ENCODE measurements around the gene USP33. TPM values are rescaled to one million over a fixed set of nuclear protein-coding genes. Genes with fewer than 3 reads are reported as not detected.
"Not testable (repeated sequence)": the region's sequence is repeated elsewhere in the genome, so short reads cannot be mapped to it uniquely, and the experiment has no call there.

USP33 gene
- total and polyA plus RNA-seq, 2 experiments from 2014 or later, result 54.2 to 77.6 TPM

DNA sequence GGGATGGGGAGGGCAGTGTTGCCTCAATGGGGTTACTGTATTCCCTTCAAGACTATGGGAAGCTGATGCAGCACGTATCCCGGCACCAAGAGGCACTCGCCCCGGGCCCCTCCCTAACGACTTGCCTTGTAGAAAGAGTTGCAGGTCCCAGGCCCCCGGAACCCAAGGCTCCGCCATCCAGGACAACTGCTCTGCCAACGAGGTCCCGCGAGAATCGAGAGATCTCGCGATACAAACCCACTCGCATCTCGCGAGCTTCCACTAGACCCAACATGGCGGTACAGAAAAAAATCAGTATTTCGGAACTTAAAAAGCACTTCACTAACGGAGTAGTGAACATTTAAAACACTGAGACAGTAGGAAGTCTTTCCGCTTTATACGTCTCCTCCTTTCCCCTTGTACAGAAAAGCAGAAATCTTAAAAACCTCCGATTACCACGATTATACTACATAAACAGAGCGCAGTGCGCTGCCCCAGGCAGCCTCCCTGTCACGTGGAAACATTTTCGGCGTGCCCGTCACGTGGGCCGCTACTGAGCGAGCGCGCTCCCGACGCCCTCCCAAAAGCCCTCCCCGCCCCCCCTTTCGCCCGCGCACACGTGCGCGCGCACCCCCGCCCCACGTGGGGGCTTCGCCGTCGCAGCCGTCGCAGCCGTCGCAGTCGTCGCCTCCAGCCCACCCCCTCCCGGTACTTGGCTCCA is 77.0 kb downstream of the USP33 start, which contains the start of gene ZZZ3:
Gene ZZZ3 (minus strand): TSS at position 199 of the 700 bp plus-strand sequence. CDS start 49,304 bp downstream, outside the sequence.
- H3F3A ChIP-seq (ENCODE audit: insufficient read depth), result peaks cover 47% of the 10 kb centered on the region
- H4K20me1 ChIP-seq (ENCODE audit: insufficient read depth), result peaks cover 10% of the 10 kb centered on the region; the same call in 1 of the 2 replicates
- no peaks in the 10 kb centered on the region for H3K27me3 ChIP-seq (replicated peaks; ENCODE audit: insufficient read depth)
- TF ChIP-seq EZH2phosphoT487 (IDR thresholded peaks at IDR 0.05; ENCODE audit: insufficient read depth, low read depth) (no peak), EZH2 (IDR thresholded peaks at IDR 0.05; ENCODE audit: insufficient read depth, poor library complexity, severe bottlenecking) (no peak)
- peak within 1 kb of the TSS; percentile 93 for H3K9ac ChIP-seq
- peak within 1 kb of the TSS; percentile 91 for H2AFZ ChIP-seq
- in situ Hi-C loops (cut with MboI), result loop anchor here (10.0 to 25.0 kb wide), 2 partner anchors 528 to 1520 kb away; no protein-coding TSS in a partner anchor
- H3K9me3 ChIP-seq (ENCODE audit: low read depth), result no peaks in the 10 kb centered on the region
- H3K9me2 ChIP-seq (ENCODE audit: insufficient read depth), result no peaks in the 10 kb centered on the region
- peak within 1 kb of the TSS; percentile 99 for H3K4me3 ChIP-seq
- H3K36me3 ChIP-seq (ENCODE audit: low read depth), result no peaks in the 10 kb centered on the region
- H3K27ac ChIP-seq, result peak within 1 kb of the TSS; percentile 96
- peak within 1 kb of the TSS; percentile 93 for H3K4me2 ChIP-seq (ENCODE audit: unreplicated experiment)
- peaks cover 48% of the 10 kb centered on the region for H3K79me2 ChIP-seq (ENCODE audit: insufficient read depth)
- peaks cover 48% of the 10 kb centered on the region for H3K4me1 ChIP-seq (ENCODE audit: insufficient read depth)
- DNase-seq, result peak; percentile 96
- 1% methylated on average over 33 to 41 of the region's 56 CpGs for WGBS, 2 experiments (ENCODE audit: low coverage in 1 of 2, low lambda C conversion rate in 2 of 2, missing lambda C conversion rate in 2 of 2)

DNA sequence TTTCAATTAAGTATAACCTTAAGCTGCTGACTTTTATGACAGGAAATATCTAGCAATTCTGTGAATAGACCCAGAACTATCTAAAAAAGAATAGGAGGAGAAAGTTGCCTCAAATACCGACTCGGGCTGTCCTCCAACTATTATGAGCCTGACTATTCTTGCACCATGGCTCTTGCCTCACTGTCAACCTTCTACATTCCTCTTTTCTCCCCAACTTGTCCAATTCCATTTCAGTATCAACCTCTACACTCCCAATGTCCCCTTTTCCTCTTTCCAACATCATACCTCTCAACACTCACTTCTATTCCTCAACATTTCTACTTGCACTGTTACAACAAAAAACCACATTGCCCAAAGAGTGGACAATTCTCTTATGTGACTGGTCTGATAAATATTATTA is 79.5 kb downstream of the USP33 start:
- peaks cover 54% of the 10 kb centered on the region for H3K4me1 ChIP-seq (ENCODE audit: insufficient read depth)
- H3K9me2 ChIP-seq (ENCODE audit: insufficient read depth), result no peaks in the 10 kb centered on the region
- H3K4me2 ChIP-seq (ENCODE audit: unreplicated experiment), result peak overlapping the region; percentile 93
- TF ChIP-seq EZH2 (IDR thresholded peaks at IDR 0.05; ENCODE audit: insufficient read depth, poor library complexity, severe bottlenecking), result no peak
- TF ChIP-seq EZH2phosphoT487 (IDR thresholded peaks at IDR 0.05; ENCODE audit: insufficient read depth, low read depth), result no peak
- peaks cover 36% of the 10 kb centered on the region for H3F3A ChIP-seq (ENCODE audit: insufficient read depth)
- peaks cover 72% of the 10 kb centered on the region for H3K79me2 ChIP-seq (ENCODE audit: insufficient read depth)
- no peak overlapping the region for H3K27ac ChIP-seq
- no peaks in the 10 kb centered on the region for H3K27me3 ChIP-seq (replicated peaks; ENCODE audit: insufficient read depth)
- in situ Hi-C loops (cut with MboI), result loop anchor here (10.0 to 25.0 kb wide), 2 partner anchors 525 to 1518 kb away; no protein-coding TSS in a partner anchor
- no peak overlapping the region for H3K9ac ChIP-seq
- H4K20me1 ChIP-seq (ENCODE audit: insufficient read depth), result peaks cover 10% of the 10 kb centered on the region; the same call in 1 of the 2 replicates
- no peaks in the 10 kb centered on the region for H3K9me3 ChIP-seq (ENCODE audit: low read depth)
- no peaks in the 10 kb centered on the region for H3K36me3 ChIP-seq (ENCODE audit: low read depth)
- peak overlapping the region; percentile 30; the same call in 1 of the 2 replicates for H3K4me3 ChIP-seq
- 54 to 64% methylated on average over 2 of the region's 2 CpGs for WGBS, 2 experiments (ENCODE audit: low coverage in 1 of 2, low lambda C conversion rate in 2 of 2, missing lambda C conversion rate in 2 of 2)
- DNase-seq, result no peak
- H2AFZ ChIP-seq, result no peak overlapping the region

DNA sequence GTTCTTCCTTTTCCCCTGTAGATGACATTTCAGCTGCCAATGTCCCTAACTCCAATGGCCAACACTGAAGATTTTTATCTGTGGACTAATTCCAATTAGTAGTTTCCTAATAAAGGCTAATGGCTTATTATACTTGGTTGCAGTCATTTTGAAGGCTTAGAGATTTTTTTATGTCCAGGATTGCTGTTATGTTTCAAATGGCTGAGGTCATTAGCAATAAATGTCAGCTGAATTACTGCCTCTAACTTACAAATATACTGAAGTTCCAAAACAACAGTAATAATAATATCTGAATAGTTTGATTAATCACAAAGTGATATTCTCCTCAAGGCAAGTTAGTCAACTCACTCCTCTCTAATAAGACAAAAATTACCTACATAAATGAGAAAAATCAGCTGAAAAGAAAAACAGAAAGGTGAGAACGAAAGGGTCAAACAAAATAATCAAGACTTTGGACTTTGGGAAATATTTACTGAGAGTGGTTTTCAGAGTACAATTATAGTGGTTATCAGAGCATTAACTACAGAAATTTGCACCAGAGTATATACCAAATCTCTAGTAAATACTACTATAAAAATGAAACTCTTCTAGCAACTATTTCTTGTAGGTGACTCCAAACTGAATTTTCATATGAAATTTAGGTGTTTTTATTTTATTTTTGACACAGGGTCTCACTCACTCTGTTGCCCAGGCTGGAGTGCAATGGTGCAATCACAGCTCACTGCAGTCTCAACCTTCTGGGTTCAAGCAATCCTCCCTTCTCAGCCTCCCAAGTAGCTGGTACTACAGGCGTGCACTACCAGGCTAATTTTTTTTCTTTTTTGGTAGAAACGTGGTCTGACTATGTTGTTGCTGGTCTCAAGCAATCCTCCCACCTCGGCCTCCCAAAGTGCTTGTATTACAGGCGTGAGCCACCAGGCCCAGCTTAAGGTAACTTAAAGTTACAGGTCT is 80.7 kb downstream of the USP33 start:
- H3K9me2 ChIP-seq (ENCODE audit: insufficient read depth), result no peaks in the 10 kb centered on the region
- H3K9ac ChIP-seq, result no peak overlapping the region
- H3K4me1 ChIP-seq (ENCODE audit: insufficient read depth), result peaks cover 59% of the 10 kb centered on the region
- H3K27me3 ChIP-seq (replicated peaks; ENCODE audit: insufficient read depth), result no peaks in the 10 kb centered on the region
- in situ Hi-C loops (cut with MboI), result loop anchor here (25.0 kb wide), 1 partner anchor 1517 kb away; no protein-coding TSS in a partner anchor
- WGBS, 2 experiments (ENCODE audit: low coverage in 1 of 2, low lambda C conversion rate in 2 of 2, missing lambda C conversion rate in 2 of 2), result 90 to 92% methylated on average over 5 of the region's 5 CpGs
- peaks cover 85% of the 10 kb centered on the region for H3K79me2 ChIP-seq (ENCODE audit: insufficient read depth)
- TF ChIP-seq EZH2phosphoT487 (IDR thresholded peaks at IDR 0.05; ENCODE audit: insufficient read depth, low read depth) (no peak), EZH2 (IDR thresholded peaks at IDR 0.05; ENCODE audit: insufficient read depth, poor library complexity, severe bottlenecking) (no peak)
- DNase-seq, result no peak
- no peaks in the 10 kb centered on the region for H3K36me3 ChIP-seq (ENCODE audit: low read depth)
- no peak overlapping the region for H2AFZ ChIP-seq
- no peak overlapping the region for H3K4me3 ChIP-seq
- H3F3A ChIP-seq (ENCODE audit: insufficient read depth), result peaks cover 32% of the 10 kb centered on the region
- H4K20me1 ChIP-seq (ENCODE audit: insufficient read depth), result peaks cover 10% of the 10 kb centered on the region; the same call in 1 of the 2 replicates
- no peak overlapping the region for H3K27ac ChIP-seq
- peak overlapping the region; percentile 4 for H3K4me2 ChIP-seq (ENCODE audit: unreplicated experiment)
- H3K9me3 ChIP-seq (ENCODE audit: low read depth), result no peaks in the 10 kb centered on the region

DNA sequence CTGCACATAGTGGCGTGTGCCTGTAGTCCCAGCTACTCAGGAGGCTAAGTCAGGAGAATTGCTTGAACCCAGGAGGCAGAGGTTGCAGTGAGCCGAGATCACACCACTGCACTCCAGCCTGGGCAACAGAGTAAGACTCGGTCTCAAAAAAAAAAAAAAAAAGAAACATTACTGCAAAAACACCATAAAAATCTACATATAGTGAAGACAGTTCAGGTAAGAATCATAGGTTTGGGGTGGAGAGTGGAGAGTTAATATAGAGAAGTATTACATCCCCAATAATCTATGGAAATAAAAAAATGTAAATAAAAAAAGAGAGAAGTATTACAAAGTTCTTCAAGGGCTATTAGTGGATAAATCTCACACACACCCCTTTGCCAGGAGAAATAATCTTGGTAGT is 84.8 kb downstream of the USP33 start:
- H4K20me1 ChIP-seq (ENCODE audit: insufficient read depth); H3K9me2 ChIP-seq (ENCODE audit: insufficient read depth); H3K36me3 ChIP-seq (ENCODE audit: low read depth); DNase-seq; H3K27me3 ChIP-seq (replicated peaks; ENCODE audit: insufficient read depth); H3K9me3 ChIP-seq (ENCODE audit: low read depth): not testable (repeated sequence)
- H3K4me2 ChIP-seq (ENCODE audit: unreplicated experiment), result peak overlapping the region; percentile 43
- in situ Hi-C loops (cut with MboI), result loop anchor here (25.0 kb wide), 1 partner anchor 1513 kb away; no protein-coding TSS in a partner anchor
- 0 out of 2 replicates have a peak overlapping the region, but pooled peaks have one; percentile 1 for H3K9ac ChIP-seq
- 0 out of 2 replicates have a peak overlapping the region, but pooled peaks have one; percentile 8 for H3K4me3 ChIP-seq
- peaks cover 100% of the 10 kb centered on the region for H3K79me2 ChIP-seq (ENCODE audit: insufficient read depth)
- peak overlapping the region; percentile 4; the same call in 1 of the 2 replicates for H3K27ac ChIP-seq
- WGBS, 2 experiments (ENCODE audit: low coverage in 1 of 2, low lambda C conversion rate in 2 of 2, missing lambda C conversion rate in 2 of 2), result 94 to 98% methylated on average over 3 of the region's 3 CpGs
- peaks cover 76% of the 10 kb centered on the region for H3K4me1 ChIP-seq (ENCODE audit: insufficient read depth)
- H3F3A ChIP-seq (ENCODE audit: insufficient read depth), result peaks cover 38% of the 10 kb centered on the region
- H2AFZ ChIP-seq, result 0 out of 2 replicates have a peak overlapping the region, but pooled peaks have one; percentile 21
